ENCODE data around the gene CHD6.

- TF ChIP-seq CTCF (IDR thresholded peaks at IDR 0.05; ENCODE audit: low read length) = no peak
- TF ChIP-seq EZH2 (IDR thresholded peaks at IDR 0.05; ENCODE audit: borderline replicate concordance, low read length) = no peak
These were observed 40.8 kb downstream of the CHD6 start for GRCh38 chr20:41577129-41578009.

All from OCI-LY1 (cell line).